Skeletal muscle cell (primary cell): Measurements from ENCODE around the gene BABAM2.

ENCODE experiments used
- DNase-seq: peaks from one replicate; pipeline ENCODE4 v3.0.0-alpha.2; 2010; ENCODE audit warnings: low read depth
- H3K4me3 ChIP-seq: 2 replicates; pipeline ENCODE4 v1.5.1; 2011; ENCODE audit warnings: low read depth, mild to moderate bottlenecking, control low read depth, low read length, moderate library complexity

The BABAM2 gene

GRCh38 chr2:28134857-28135256 is 244.3 kb downstream of the BABAM2 start:
- DNase-seq = no peak

DNA sequence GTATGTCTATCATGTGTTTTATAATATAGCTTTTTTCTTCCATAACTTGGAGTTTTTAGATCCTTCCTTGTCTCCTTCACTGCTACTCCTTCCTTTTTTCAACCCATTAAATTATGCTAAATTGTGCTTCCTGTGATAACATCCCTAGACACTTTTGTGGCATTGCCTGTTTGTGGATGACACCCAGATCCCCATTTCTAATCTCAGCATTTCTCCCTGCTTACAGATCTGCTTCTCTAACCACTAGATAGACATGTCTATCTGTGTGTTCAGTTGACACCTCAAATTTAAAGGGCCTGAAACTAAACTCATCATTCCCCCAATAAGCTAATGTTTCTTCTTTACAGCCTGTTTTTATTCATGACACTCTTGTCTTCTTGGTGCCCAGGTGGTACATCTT is 244.8 kb downstream of the BABAM2 start:
- no peak for DNase-seq
- no peak overlapping the region for H3K4me3 ChIP-seq

More at GRCh38 chr2:28134857-28135256, 244.3 kb downstream of the BABAM2 start:
- H3K4me3 ChIP-seq = no peak overlapping the region

DNA sequence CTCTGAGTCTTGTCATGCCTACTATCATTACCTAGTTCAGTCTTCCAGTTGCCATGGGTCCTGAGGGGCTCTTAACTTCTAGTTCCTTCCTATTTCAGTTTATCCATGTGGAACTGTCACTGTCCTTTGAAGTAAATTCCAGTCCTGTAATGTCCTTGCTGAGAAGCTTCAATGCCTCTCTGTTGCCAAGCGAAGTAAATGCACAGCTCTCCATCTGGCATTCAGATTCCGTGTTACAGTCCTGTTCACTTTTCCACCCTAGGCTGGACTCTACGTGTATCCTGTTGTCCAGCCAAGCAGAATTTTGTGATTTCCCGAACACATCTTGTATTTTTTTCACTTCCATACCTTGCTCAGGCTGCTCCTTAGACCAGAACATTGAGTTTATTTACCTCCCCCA is 245.3 kb downstream of the BABAM2 start:
- no peak for DNase-seq
- no peak overlapping the region for H3K4me3 ChIP-seq

GRCh38 chr2:28136556-28136955 is 246.0 kb downstream of the BABAM2 start:
- DNase-seq = no peak
- H3K4me3 ChIP-seq = no peak overlapping the region

DNA sequence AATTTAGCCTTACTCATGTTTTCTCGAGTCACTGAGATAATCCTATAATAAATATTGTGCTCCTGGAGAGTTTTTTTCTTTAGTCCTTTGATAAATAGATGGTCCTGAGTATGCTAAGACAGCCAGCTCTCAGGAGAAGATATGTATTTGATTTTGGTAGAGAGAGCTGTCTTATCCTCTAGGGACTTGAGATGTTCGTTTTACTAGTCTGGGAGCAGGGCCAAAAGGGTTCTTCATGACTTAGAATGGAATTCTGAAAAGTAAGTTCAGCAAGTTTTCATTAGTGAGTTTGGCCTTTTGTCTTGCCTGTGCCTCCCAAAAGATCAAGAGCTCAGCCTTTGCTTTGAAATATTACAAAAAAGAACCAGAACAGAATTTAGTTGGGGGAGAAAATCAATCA is 246.7 kb downstream of the BABAM2 start:
- H3K4me3 ChIP-seq = no peak overlapping the region
- peak; percentile 94 for DNase-seq

DNA sequence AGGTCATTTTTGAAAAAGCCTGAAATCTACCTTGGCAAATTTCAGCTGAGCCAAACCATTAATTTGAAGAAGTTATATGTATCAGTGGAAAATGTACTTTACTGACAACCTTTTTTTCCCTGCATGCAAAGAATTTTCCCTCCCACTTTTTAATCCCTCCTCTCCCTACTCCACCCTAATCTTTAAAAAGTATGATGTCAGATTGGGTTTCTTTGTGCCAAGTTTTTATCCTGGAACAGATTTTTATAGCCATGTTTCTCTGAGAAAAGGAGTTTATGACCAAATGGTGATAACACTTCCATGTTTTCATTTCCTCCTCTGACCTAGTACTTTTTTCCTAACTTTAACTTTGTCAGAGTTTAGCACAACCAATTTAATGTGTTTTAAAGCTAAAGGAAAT is 251.9 kb downstream of the BABAM2 start:
- no peak overlapping the region for H3K4me3 ChIP-seq
- DNase-seq = no peak

GRCh38 chr2:28148000-28148399 is 257.5 kb downstream of the BABAM2 start:
- DNase-seq = no peak
- H3K4me3 ChIP-seq = no peak overlapping the region

- DNase-seq = no peak
- no peak overlapping the region for H3K4me3 ChIP-seq
Measured at GRCh38 chr2:28148566-28148965, 258.0 kb downstream of the BABAM2 start.

DNA sequence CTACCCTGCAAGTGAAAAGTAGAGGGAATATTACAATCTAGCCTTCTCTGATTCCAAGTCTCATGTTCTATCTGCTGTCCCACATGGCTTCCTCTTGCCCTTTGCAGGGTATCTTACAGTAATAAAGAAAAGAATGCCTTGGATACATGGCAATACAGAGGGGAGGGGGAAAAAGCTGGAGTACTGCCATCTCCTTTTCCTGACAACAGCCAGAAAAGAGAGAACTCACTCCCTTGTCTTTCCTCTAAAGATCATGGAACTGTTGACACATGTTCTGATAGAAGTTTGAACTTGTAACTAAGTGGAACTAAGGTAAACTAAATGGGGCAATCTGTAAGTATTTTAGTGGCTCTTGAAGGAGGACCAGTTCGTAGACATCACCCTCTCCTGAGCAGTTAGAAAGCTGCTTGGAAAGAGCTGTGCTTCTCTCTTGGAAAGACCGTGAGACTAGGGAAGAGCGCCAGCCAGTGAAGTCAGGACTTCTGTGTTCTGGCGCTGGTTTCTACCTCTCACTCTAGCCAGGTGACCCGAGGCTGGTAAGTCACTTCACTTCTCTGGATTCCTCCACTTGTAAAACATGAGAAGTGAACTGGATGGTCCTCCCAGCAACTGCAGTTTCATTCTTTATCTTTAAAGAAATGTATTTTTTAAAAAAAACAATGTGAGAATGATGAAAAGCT is 259.8 kb downstream of the BABAM2 start:
- DNase-seq = no peak
- H3K4me3 ChIP-seq = no peak overlapping the region

DNA sequence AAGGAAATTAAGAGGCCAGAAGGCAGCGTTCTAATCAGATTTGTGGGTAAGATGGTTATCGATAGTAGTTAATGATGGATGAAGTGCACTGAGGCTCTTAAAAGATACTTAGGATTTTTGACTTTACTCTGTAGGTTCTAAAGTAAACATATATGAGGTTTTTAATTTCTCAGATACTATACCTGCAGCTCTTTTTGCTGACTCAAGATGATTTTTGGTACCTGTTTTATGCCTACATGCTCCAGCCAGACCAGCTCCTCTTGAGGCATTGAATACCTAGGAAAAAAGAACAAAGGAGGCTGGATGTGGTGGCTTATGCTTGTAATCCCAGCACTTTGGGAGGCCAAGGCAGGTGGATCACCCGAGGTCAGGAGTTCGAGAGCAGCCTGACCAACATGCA is 260.5 kb downstream of the BABAM2 start:
- DNase-seq = no peak

GRCh38 chr2:28152585-28153280 is 262.2 kb downstream of the BABAM2 start:
- peak; percentile 47 for DNase-seq
- no peak overlapping the region for H3K4me3 ChIP-seq

More for the DNA sequence above, 260.5 kb downstream of the BABAM2 start:
- no peak overlapping the region for H3K4me3 ChIP-seq

GRCh38 chr2:28153851-28154250 is 263.3 kb downstream of the BABAM2 start:
- no peak for DNase-seq
- H3K4me3 ChIP-seq = no peak overlapping the region

- no peak overlapping the region for H3K4me3 ChIP-seq
- no peak for DNase-seq
Measured at GRCh38 chr2:28155086-28155485, 264.6 kb downstream of the BABAM2 start.

DNA sequence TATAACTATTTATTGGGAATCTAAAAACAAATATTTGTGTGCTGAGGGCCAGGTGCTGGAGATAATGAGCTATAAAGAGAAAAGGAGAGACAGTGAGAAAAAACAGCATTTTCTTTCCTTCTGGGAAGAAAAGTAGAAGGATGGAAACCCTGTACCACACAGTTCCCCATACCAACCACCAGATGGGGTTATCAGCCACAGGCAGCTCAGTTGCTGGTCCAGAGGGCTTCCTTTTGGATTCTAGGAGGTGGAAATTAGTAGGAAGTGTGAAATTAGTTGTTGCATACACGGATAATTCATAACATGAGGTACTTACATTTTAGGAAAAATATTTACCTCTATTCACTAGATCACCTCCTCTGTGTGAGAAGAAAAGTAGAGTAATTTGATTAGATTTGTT is 265.1 kb downstream of the BABAM2 start:
- no peak for DNase-seq
- no peak overlapping the region for H3K4me3 ChIP-seq

DNA sequence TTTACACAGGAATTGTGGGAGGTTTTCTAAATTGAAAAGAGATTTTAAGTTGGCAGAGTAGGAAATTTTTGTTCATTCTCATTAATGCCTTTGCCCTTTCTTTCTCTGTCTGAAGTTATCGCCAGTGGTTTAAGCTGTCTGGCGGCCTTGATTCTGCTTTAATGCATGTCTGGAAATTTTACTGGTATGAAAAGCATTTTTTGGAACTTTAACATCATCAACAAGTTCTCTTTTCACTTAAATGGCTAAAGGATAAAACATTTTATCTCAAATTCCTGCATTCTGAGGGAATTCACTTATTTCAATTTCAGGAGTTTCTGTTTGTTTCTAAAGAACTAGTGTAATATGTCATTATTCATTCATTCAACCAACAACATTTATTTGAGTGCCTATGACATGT is 268.3 kb downstream of the BABAM2 start:
- no peak overlapping the region for H3K4me3 ChIP-seq
- no peak for DNase-seq

GRCh38 chr2:28160986-28161425 is 270.5 kb downstream of the BABAM2 start:
- peak; percentile 79 for DNase-seq

GRCh38 chr2:28161466-28161865 is 270.9 kb downstream of the BABAM2 start:
- H3K4me3 ChIP-seq = no peak overlapping the region
- no peak for DNase-seq

More at GRCh38 chr2:28160986-28161425, 270.5 kb downstream of the BABAM2 start:
- no peak overlapping the region for H3K4me3 ChIP-seq

DNA sequence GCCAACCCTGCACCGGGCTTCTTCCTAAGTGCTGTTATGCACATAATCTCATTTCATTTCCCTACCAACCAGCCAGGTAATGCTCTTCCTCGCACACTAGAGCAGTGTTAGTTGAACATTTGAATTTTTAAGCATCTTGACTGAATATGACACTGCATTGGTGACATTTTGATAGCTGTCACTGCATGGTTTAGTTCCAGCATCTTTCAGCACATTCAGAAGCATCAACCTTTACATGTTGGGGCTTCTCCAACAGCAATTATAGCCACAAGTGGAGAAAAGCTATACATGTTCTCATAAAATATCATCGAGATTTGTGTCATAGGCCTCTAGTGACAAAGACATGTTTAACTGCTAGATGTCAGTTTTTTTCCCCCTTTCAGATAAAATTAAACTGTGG is 272.0 kb downstream of the BABAM2 start:
- no peak for DNase-seq
- no peak overlapping the region for H3K4me3 ChIP-seq

- no peak overlapping the region for H3K4me3 ChIP-seq
- no peak for DNase-seq
Measured at GRCh38 chr2:28163028-28163427, 272.5 kb downstream of the BABAM2 start.

DNA sequence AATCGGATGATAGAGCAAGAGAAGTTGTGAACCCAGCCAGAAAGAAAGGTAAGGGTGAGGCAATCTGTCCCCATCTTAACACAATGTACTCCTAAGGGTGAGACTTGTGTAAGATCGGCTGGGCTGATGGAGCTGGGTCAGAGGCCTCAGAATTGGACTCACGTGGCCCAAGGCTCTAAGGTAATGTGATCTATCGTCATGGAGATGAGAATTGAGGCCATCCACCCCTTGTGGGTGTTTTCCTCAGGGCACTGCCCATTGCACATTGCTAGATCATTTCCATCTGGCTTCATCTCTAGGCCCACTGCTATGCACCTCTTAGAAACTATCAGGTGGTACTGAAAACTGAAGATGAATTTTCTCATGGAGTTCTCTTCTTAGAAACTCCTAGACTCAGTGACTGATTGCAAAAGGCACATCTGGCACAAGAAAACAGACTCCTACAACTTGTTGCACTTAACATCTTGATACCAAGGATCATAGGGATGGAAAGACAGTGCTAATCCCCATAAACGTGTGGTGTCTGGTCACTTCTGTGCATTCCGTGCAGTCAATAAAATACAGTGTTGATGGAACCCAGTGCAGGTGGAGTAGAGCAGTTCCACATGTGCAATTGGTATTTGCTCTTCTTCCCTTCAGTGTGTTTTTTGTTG is 273.2 kb downstream of the BABAM2 start:
- DNase-seq = no peak
- H3K4me3 ChIP-seq = no peak overlapping the region
